Neural cell (in vitro differentiated cells): Measurements from ENCODE around the gene SDCBP2.

Experiments used
- EZH2 ChIP-seq: fragments of 200-600, 300-800 bp; shearing (Covaris generic), sonication (generic); IDR thresholded peaks from 2 replicates; pipeline ENCODE4 v1.6.1; 2014; ENCODE audit warnings: antibody characterized with exemption, low read length, borderline replicate concordance, mild to moderate bottlenecking; ENCODE audit not compliant: insufficient read depth, poor library complexity, severe bottlenecking
- POLR2AphosphoS5 ChIP-seq: IDR thresholded peaks from 2 replicates; pipeline ENCODE4 v1.6.1; 2012
- RAD21 ChIP-seq: fragments of 450-650 bp; conservative IDR thresholded peaks from 2 replicates; pipeline ENCODE4 v1.6.1; 2014; ENCODE audit warnings: antibody characterized with exemption, mild to moderate bottlenecking, moderate library complexity
- TAF1 ChIP-seq: IDR thresholded peaks from 2 replicates; pipeline ENCODE4 v1.6.1; 2012; ENCODE audit warnings: low read depth
- TF ChIP-seq, protein P1 (sequence below): fragments of 450-650 bp; IDR thresholded peaks from 2 replicates; pipeline ENCODE4 v1.5.1; 2014; ENCODE audit warnings: antibody characterized with exemption, mild to moderate bottlenecking, moderate library complexity; ENCODE audit not compliant: poor library complexity, severe bottlenecking

DNA sequence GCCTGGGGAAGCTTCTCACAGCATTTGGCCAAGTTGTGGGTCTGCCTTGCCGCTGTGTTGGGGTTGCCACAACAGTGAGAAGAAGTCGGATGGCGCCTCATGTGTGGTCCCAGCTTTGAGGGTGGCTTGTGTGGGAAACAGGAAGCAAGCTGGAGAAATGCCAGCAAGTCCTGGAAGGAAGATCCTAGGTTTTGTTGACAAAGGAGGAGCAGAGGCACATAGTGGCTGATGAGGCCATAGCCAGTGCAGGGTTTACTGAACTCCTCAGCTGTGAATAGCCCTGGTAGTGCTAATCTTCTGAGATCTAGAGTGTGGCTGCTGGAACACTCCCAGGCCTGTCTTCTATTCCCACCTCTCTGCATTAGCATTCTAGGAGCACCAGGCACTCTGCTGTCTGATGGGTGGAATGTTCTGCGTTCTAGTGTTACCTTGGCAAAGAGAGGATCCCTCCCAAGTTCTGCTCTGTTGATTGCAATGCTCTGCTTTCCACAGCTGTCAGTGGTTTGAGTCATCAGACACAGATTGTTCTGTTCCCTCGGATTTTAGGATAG, 37.7 kb downstream of the SDCBP2 start:
- TF ChIP-seq TAF1, result no peak
- TF ChIP-seq POLR2AphosphoS5, result no peak
- TF ChIP-seq, protein P1, sequence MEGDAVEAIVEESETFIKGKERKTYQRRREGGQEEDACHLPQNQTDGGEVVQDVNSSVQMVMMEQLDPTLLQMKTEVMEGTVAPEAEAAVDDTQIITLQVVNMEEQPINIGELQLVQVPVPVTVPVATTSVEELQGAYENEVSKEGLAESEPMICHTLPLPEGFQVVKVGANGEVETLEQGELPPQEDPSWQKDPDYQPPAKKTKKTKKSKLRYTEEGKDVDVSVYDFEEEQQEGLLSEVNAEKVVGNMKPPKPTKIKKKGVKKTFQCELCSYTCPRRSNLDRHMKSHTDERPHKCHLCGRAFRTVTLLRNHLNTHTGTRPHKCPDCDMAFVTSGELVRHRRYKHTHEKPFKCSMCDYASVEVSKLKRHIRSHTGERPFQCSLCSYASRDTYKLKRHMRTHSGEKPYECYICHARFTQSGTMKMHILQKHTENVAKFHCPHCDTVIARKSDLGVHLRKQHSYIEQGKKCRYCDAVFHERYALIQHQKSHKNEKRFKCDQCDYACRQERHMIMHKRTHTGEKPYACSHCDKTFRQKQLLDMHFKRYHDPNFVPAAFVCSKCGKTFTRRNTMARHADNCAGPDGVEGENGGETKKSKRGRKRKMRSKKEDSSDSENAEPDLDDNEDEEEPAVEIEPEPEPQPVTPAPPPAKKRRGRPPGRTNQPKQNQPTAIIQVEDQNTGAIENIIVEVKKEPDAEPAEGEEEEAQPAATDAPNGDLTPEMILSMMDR, result no peak
- TF ChIP-seq RAD21, result no peak
- no peak for TF ChIP-seq EZH2
